WTC11 (cell line): ENCODE results near the gene POMT1. TPM values are rescaled to one million over a fixed set of nuclear protein-coding genes. Genes with fewer than 3 reads are reported as not detected.
A peak's percentile ranks its signal among the peaks of the same experiment; 100 is the strongest.

Experiments used
- ATAC-seq: fragments of 200-7000 bp; cut with Tn5 transposase; 2 replicates; pipeline ENCODE4 v1.10.0; 2021; ENCODE audit warnings: mild to moderate bottlenecking, moderate library complexity
- CTCF ChIA-PET: fragments of 300-600 bp; sonication (Branson Sonifier 250); formaldehyde crosslinking; loops from one replicate; lab custom pipeline; 2021; ENCODE audit warnings: antibody characterized with exemption; lab: Charles Lee
- POLR2A ChIA-PET: fragments of 350-600 bp; sonication (Branson Sonifier 250); formaldehyde crosslinking; loops from one replicate; lab custom pipeline; 2021; ENCODE audit warnings: antibody characterized with exemption; lab: Charles Lee
- DNase-seq: peaks from one replicate; pipeline ENCODE4 v3.0.0; 2021; ENCODE audit warnings: low spot score
- H3K27ac Mint-ChIP-seq: 2 replicates; pipeline ENCODE4 v1.8.0; 2021; ENCODE audit warnings: mixed read lengths
- H3K27me3 Mint-ChIP-seq: 2 replicates; pipeline ENCODE4 v1.8.0; 2021; ENCODE audit warnings: low read depth, mild to moderate bottlenecking, moderate library complexity, mixed read lengths
- H3K36me3 Mint-ChIP-seq: 2 replicates; pipeline ENCODE4 v1.8.0; 2021; ENCODE audit warnings: mixed read lengths
- H3K4me1 Mint-ChIP-seq: 2 replicates; pipeline ENCODE4 v1.8.0; 2022; ENCODE audit warnings: mixed read lengths
- H3K4me3 Mint-ChIP-seq: 2 replicates; pipeline ENCODE4 v1.8.0; 2021; ENCODE audit warnings: mild to moderate bottlenecking, moderate library complexity, mixed read lengths
- H3K9me3 Mint-ChIP-seq: 2 replicates; pipeline ENCODE4 v1.8.0; 2021; ENCODE audit warnings: mixed read lengths
- CREM ChIP-seq: sonication (generic); formaldehyde crosslinking; IDR thresholded peaks from 2 replicates; pipeline ENCODE4 v1.8.1; 2022; ENCODE audit warnings: mild to moderate bottlenecking, missing genetic modification reagents, moderate library complexity
- ERG ChIP-seq: fragments of 250-450 bp; sonication (Bioruptor Pico); IDR thresholded peaks from 2 replicates; pipeline ENCODE4 v1.8.0; 2021; ENCODE audit warnings: mild to moderate bottlenecking
- FOXK1 ChIP-seq: sonication (generic); formaldehyde crosslinking; IDR thresholded peaks from 2 replicates; pipeline ENCODE4 v1.8.0; 2022; ENCODE audit warnings: mild to moderate bottlenecking, moderate library complexity, missing genetic modification reagents
- GABPB1 ChIP-seq: sonication (generic); formaldehyde crosslinking; IDR thresholded peaks from 2 replicates; pipeline ENCODE4 v1.8.1; 2023; ENCODE audit warnings: mild to moderate bottlenecking, missing genetic modification reagents
- HMGXB4 ChIP-seq: sonication (generic); formaldehyde crosslinking; IDR thresholded peaks from 2 replicates; pipeline ENCODE4 v1.8.1; 2023; ENCODE audit warnings: mild to moderate bottlenecking, moderate library complexity, missing genetic modification reagents
- MYBL2 ChIP-seq: sonication (generic); formaldehyde crosslinking; IDR thresholded peaks from 2 replicates; pipeline ENCODE4 v1.8.1; 2023; ENCODE audit warnings: mild to moderate bottlenecking, moderate library complexity, missing genetic modification reagents
- NR1H2 ChIP-seq: sonication (generic); formaldehyde crosslinking; IDR thresholded peaks from 2 replicates; pipeline ENCODE4 v1.9.0; 2021; ENCODE audit warnings: mild to moderate bottlenecking, moderate library complexity, missing genetic modification reagents
- NR3C1 ChIP-seq: sonication (generic); formaldehyde crosslinking; conservative IDR thresholded peaks from 2 replicates; pipeline ENCODE4 v1.8.1; 2023; ENCODE audit warnings: low read depth, mild to moderate bottlenecking, missing genetic modification reagents
- PREB ChIP-seq: sonication (generic); formaldehyde crosslinking; IDR thresholded peaks from 2 replicates; pipeline ENCODE4 v1.8.1; 2022; ENCODE audit warnings: mild to moderate bottlenecking, missing genetic modification reagents, moderate library complexity, borderline replicate concordance
- PRRX2 ChIP-seq: fragments of 250-450 bp; sonication (Bioruptor Pico); IDR thresholded peaks from 2 replicates; pipeline ENCODE4 v1.8.0; 2021; ENCODE audit warnings: mild to moderate bottlenecking
- SMAD4 ChIP-seq: sonication (generic); formaldehyde crosslinking; IDR thresholded peaks from 2 replicates; pipeline ENCODE4 v1.8.0; 2022; ENCODE audit warnings: mild to moderate bottlenecking, missing genetic modification reagents
- ZBTB21 ChIP-seq: sonication (generic); formaldehyde crosslinking; IDR thresholded peaks from 2 replicates; pipeline ENCODE4 v1.8.1; 2023; ENCODE audit warnings: mild to moderate bottlenecking, missing genetic modification reagents, borderline replicate concordance
- ZNF317 ChIP-seq: sonication (generic); formaldehyde crosslinking; IDR thresholded peaks from 2 replicates; pipeline ENCODE4 v1.8.1; 2023; ENCODE audit warnings: low read depth, mild to moderate bottlenecking, moderate library complexity, missing genetic modification reagents, borderline replicate concordance
- ZNF416 ChIP-seq: fragments of 250-450 bp; sonication (Bioruptor Pico); IDR thresholded peaks from 2 replicates; pipeline ENCODE4 v1.9.0; 2021; ENCODE audit warnings: mild to moderate bottlenecking, inconsistent platforms
- ZNF423 ChIP-seq: fragments of 250-450 bp; sonication (Bioruptor Pico); IDR thresholded peaks from 2 replicates; pipeline ENCODE4 v2.1.2; 2022; ENCODE audit warnings: mild to moderate bottlenecking, moderate library complexity
- total RNA-seq: library from RNA; stranded (reverse); gene quantifications from 3 replicates; pipeline ENCODE4 v1.2.3, GENCODE V29; 2021

Gene POMT1
- total RNA-seq, 1 experiment from 2014 or later: 36.2 TPM

GRCh38 chr9:131500939-131501541 is 1.7 kb upstream of the POMT1 start (continued):
- TF ChIP-seq NR3C1 (CRISPR knock-in tag) (no peak), CREM (CRISPR knock-in tag) (no peak), PRRX2 (0 out of 2 replicates have a peak, but pooled peaks have one; percentile 26), HMGXB4 (CRISPR knock-in tag) (no peak), MYBL2 (CRISPR knock-in tag) (no peak), NR1H2 (CRISPR knock-in tag) (no peak), ZNF416 (CRISPR knock-in tag) (no peak), SMAD4 (CRISPR knock-in tag) (no peak), ZNF423 (CRISPR knock-in tag) (no peak), PREB (CRISPR knock-in tag) (no peak), ZBTB21 (no peak), GABPB1 (CRISPR knock-in tag) (no peak)

- DNase-seq: peak; percentile 29
- Mint-ChIP-seq H3K4me1 (peaks cover 18% of the 10 kb centered on the region), H3K27ac (no peak overlapping the region), H3K36me3 (peaks cover 31% of the 10 kb centered on the region; the same call in 1 of the 2 replicates)
- TF ChIP-seq ZNF416 (CRISPR knock-in tag): no peak
- TF ChIP-seq ZNF317 (CRISPR knock-in tag): peak; percentile 79; the same call in 1 of the 2 replicates
- TF ChIP-seq, all 79 proteins: peak for 1
- Mint-ChIP-seq H3K9me3 (no peaks in the 10 kb centered on the region), H3K4me3 (peak overlapping the region; percentile 87), H3K27me3 (peaks cover 9% of the 10 kb centered on the region)
- ChIA-PET POLR2A (interaction anchor here (0.8 kb wide), 1 partner anchor 142 kb away, joined by 3 read pairs; no protein-coding TSS in a partner anchor), CTCF (interaction anchor here (0.8 to 2.0 kb wide), 9 partner anchors 25 to 229 kb away, joined by 3 to 9 read pairs (median 3); no protein-coding TSS in a partner anchor)
- ATAC-seq: peak; percentile 13
Observed at GRCh38 chr9:131503626-131504465, 1.1 kb downstream of the POMT1 start.

- H3K4me3 Mint-ChIP-seq: no peak overlapping the region
- H3K9me3 Mint-ChIP-seq: no peaks in the 10 kb centered on the region
- POLR2A ChIA-PET: no interaction called here
- no peak for DNase-seq
- H3K4me1 Mint-ChIP-seq: peaks cover 18% of the 10 kb centered on the region
- TF ChIP-seq ERG: no peak
- no peak for ATAC-seq
- CTCF ChIA-PET: no interaction called here
- no peak overlapping the region for H3K27ac Mint-ChIP-seq
- H3K36me3 Mint-ChIP-seq: peaks cover 26% of the 10 kb centered on the region; the same call in 1 of the 2 replicates
- H3K27me3 Mint-ChIP-seq: peaks cover 9% of the 10 kb centered on the region
Observed at GRCh38 chr9:131505012-131505411, 2.3 kb downstream of the POMT1 start.

GRCh38 chr9:131511416-131511815 is 8.7 kb downstream of the POMT1 start:
- H3K4me1 Mint-ChIP-seq: no peaks in the 10 kb centered on the region
- no peak for ATAC-seq
- H3K27ac Mint-ChIP-seq: no peak overlapping the region
- TF ChIP-seq FOXK1 (CRISPR knock-in tag): no peak
- no peaks in the 10 kb centered on the region for H3K27me3 Mint-ChIP-seq
- H3K4me3 Mint-ChIP-seq: no peak overlapping the region
- DNase-seq: no peak
- no peaks in the 10 kb centered on the region for H3K9me3 Mint-ChIP-seq
- H3K36me3 Mint-ChIP-seq: peaks cover 44% of the 10 kb centered on the region
- POLR2A ChIA-PET: interaction anchor here (0.6 kb wide), 1 partner anchor 30 kb away, joined by 4 read pairs; no protein-coding TSS in a partner anchor
- CTCF ChIA-PET: no interaction called here
